Activated CD8-positive, alpha-beta memory T cell treated with anti-CD3 and anti-CD28 coated beads, Interleukin-2, amount 50 U/mL, for 48 hours (primary cell): ENCODE measurements around the gene TRIP10.
A peak's percentile ranks its signal among the peaks of the same experiment; 100 is the strongest.
"Not testable (repeated sequence)": the region's sequence is repeated elsewhere in the genome, so short reads cannot be mapped to it uniquely, and the experiment has no call there.

Experiments
- DNase-seq: peaks from one replicate; pipeline ENCODE4 v3.0.0-alpha.2; 2020

TRIP10 gene

GRCh38 chr19:6739390-6739882 is at the start of gene TRIP10:
TSS of gene TRIP10 (plus strand) at chr19:6739680. CDS start at chr19:6739762, 82 bp downstream.
- DNase-seq: peak; percentile 92

GRCh38 chr19:6690160-6690885 is 49.2 kb upstream of the TRIP10 start:
- no peak for DNase-seq

- no peak for DNase-seq
Observed at GRCh38 chr19:6691342-6691741, 48.1 kb upstream of the TRIP10 start.

GRCh38 chr19:6692027-6692426 is 47.5 kb upstream of the TRIP10 start:
- DNase-seq: no peak

GRCh38 chr19:6693056-6693471 is 46.4 kb upstream of the TRIP10 start:
- no peak for DNase-seq

GRCh38 chr19:6693681-6694080 is 45.8 kb upstream of the TRIP10 start:
- DNase-seq: no peak

- no peak for DNase-seq
Observed at GRCh38 chr19:6694147-6694815, 45.2 kb upstream of the TRIP10 start.

GRCh38 chr19:6696239-6696820 is 43.1 kb upstream of the TRIP10 start:
- no peak for DNase-seq

GRCh38 chr19:6697291-6697690 is 42.2 kb upstream of the TRIP10 start:
- DNase-seq: no peak

GRCh38 chr19:6699935-6700334 is 39.5 kb upstream of the TRIP10 start:
- DNase-seq: no peak

- DNase-seq: no peak
Observed at GRCh38 chr19:6700586-6701316, 38.7 kb upstream of the TRIP10 start.

GRCh38 chr19:6705931-6706632 is 33.4 kb upstream of the TRIP10 start:
- DNase-seq: no peak

- DNase-seq: no peak
Observed at GRCh38 chr19:6706633-6706958, 32.9 kb upstream of the TRIP10 start.

GRCh38 chr19:6707011-6707657 is 32.3 kb upstream of the TRIP10 start:
- no peak for DNase-seq

GRCh38 chr19:6707658-6708018 is 31.8 kb upstream of the TRIP10 start:
- DNase-seq: no peak

- DNase-seq: no peak
Observed at GRCh38 chr19:6708346-6708745, 31.1 kb upstream of the TRIP10 start.

- DNase-seq: not testable (repeated sequence)
Observed at GRCh38 chr19:6708913-6709312, 30.6 kb upstream of the TRIP10 start.

- DNase-seq: no peak
Observed at GRCh38 chr19:6709549-6709948, 29.9 kb upstream of the TRIP10 start.

- no peak for DNase-seq
Observed at GRCh38 chr19:6710273-6711077, 29.0 kb upstream of the TRIP10 start.

GRCh38 chr19:6711078-6711361 is 28.5 kb upstream of the TRIP10 start:
- no peak for DNase-seq

- no peak for DNase-seq
Observed at GRCh38 chr19:6711605-6712004, 27.9 kb upstream of the TRIP10 start.

GRCh38 chr19:6712231-6712630 is 27.2 kb upstream of the TRIP10 start:
- no peak for DNase-seq
